Mesenchymal stem cell (in vitro differentiated cells and primary cell): ENCODE results near the gene APOBEC3H.
"Not testable (repeated sequence)": the region's sequence is repeated elsewhere in the genome, so short reads cannot be mapped to it uniquely, and the experiment has no call there.

ENCODE experiments used
- DNase-seq: peaks from one replicate; pipeline ENCODE4 v3.0.0-alpha.2; 2013
- H2AFZ ChIP-seq: one replicate; pipeline ENCODE4 v1.6.1; 2013; ENCODE audit warnings: low read depth, mild to moderate bottlenecking, control low read depth, inconsistent platforms, low read length, moderate library complexity
- H2AK5ac ChIP-seq: 2 replicates; pipeline ENCODE4 v1.6.1; 2013; ENCODE audit warnings: low read length, moderate library complexity, mild to moderate bottlenecking, inconsistent platforms; ENCODE audit not compliant: severe bottlenecking
- H2BK120ac ChIP-seq: one replicate; pipeline ENCODE4 v1.6.1; 2013; ENCODE audit warnings: low read depth, mild to moderate bottlenecking, inconsistent platforms, low read length, moderate library complexity
- H2BK12ac ChIP-seq, 2 experiments: one replicate each; pipeline ENCODE4 v1.6.1; 2013; ENCODE audit warnings: inconsistent platforms in 2 of 2, low read length in 2 of 2, mild to moderate bottlenecking in 2 of 2, moderate library complexity in 2 of 2, control low read depth in 1 of 2
- H2BK15ac ChIP-seq: one replicate; pipeline ENCODE4 v1.6.1; 2013; ENCODE audit warnings: mild to moderate bottlenecking, low read depth, inconsistent platforms; ENCODE audit not compliant: poor library complexity, severe bottlenecking
- H2BK5ac ChIP-seq: 2 replicates; pipeline ENCODE4 v1.6.1; 2013; ENCODE audit warnings: low read depth, mild to moderate bottlenecking, low read length, control low read depth, inconsistent platforms; ENCODE audit not compliant: poor library complexity, severe bottlenecking
- H3K14ac ChIP-seq, 2 experiments: one replicate each; pipeline ENCODE4 v1.6.1; 2013; ENCODE audit warnings: inconsistent platforms in 2 of 2, low read length in 2 of 2, control low read depth in 1 of 2, mild to moderate bottlenecking in 1 of 2, moderate library complexity in 1 of 2
- H3K18ac ChIP-seq, 2 experiments: one replicate each; pipeline ENCODE4 v1.6.1; 2013; ENCODE audit warnings: inconsistent platforms in 2 of 2, low read length in 2 of 2, control low read depth in 1 of 2, low read depth in 1 of 2, mild to moderate bottlenecking in 1 of 2
- H3K23ac ChIP-seq, 2 experiments: one replicate each; pipeline ENCODE4 v1.6.1; 2013; ENCODE audit warnings: inconsistent platforms in 2 of 2, low read length in 2 of 2, mild to moderate bottlenecking in 2 of 2, moderate library complexity in 2 of 2, control low read depth in 1 of 2
- H3K27ac ChIP-seq: 2 replicates; pipeline ENCODE4 v1.5.1; 2013; ENCODE audit warnings: mild to moderate bottlenecking, moderate library complexity, low read length, control low read depth, inconsistent platforms; ENCODE audit not compliant: poor library complexity, severe bottlenecking
- H3K27me3 ChIP-seq, 2 experiments: 2 replicates each; pipeline versions ENCODE4 v1.6.1 to v1.7.0; 2013; ENCODE audit warnings: low read length in 2 of 2, mild to moderate bottlenecking in 2 of 2, moderate library complexity in 2 of 2, control low read depth in 1 of 2, inconsistent platforms in 1 of 2; ENCODE audit not compliant: control insufficient read depth in 1 of 2, insufficient read depth in 1 of 2
- H3K36me3 ChIP-seq, 2 experiments: 2 replicates each; pipeline versions ENCODE4 v1.6.1 to v1.7.0; 2013; ENCODE audit warnings: low read length in 2 of 2, control low read depth in 1 of 2, inconsistent platforms in 1 of 2, low read depth in 1 of 2, mild to moderate bottlenecking in 1 of 2; ENCODE audit not compliant: insufficient read depth in 2 of 2, control insufficient read depth in 1 of 2
- H3K4ac ChIP-seq, 2 experiments: one replicate each; pipeline ENCODE4 v1.6.1; 2013; ENCODE audit warnings: inconsistent platforms in 2 of 2, low read length in 2 of 2, mild to moderate bottlenecking in 2 of 2, moderate library complexity in 2 of 2, control low read depth in 1 of 2, low read depth in 1 of 2
- H3K4me1 ChIP-seq: 2 replicates; pipeline ENCODE4 v1.6.1; 2013; ENCODE audit warnings: low read depth, low read length, control low read depth; ENCODE audit not compliant: control insufficient read depth, insufficient read depth
- H3K4me2 ChIP-seq: 2 replicates; pipeline ENCODE4 v1.6.1; 2013; ENCODE audit warnings: low read length, mild to moderate bottlenecking, inconsistent platforms; ENCODE audit not compliant: poor library complexity, severe bottlenecking
- H3K4me3 ChIP-seq, 2 experiments: 2 replicates each; pipeline versions ENCODE4 v1.5.1 to v1.7.0; 2013; ENCODE audit warnings: low read length in 2 of 2, mild to moderate bottlenecking in 2 of 2, control low read depth in 1 of 2, low read depth in 1 of 2; ENCODE audit not compliant: insufficient read depth in 1 of 2
- H3K79me1 ChIP-seq: replicated peaks from 2 replicates; pipeline ENCODE4 v1.6.1; 2013; ENCODE audit warnings: mild to moderate bottlenecking, control low read depth, low read length, inconsistent platforms; ENCODE audit not compliant: poor library complexity, severe bottlenecking
- H3K9ac ChIP-seq: 2 replicates; pipeline ENCODE4 v1.7.0; 2013; ENCODE audit warnings: mild to moderate bottlenecking, low read length, moderate library complexity
- H3K9me3 ChIP-seq: 2 replicates; pipeline ENCODE4 v1.7.0; 2013; ENCODE audit warnings: mild to moderate bottlenecking, low read length; ENCODE audit not compliant: control insufficient read depth
- H4K8ac ChIP-seq: one replicate; pipeline ENCODE4 v1.6.1; 2013; ENCODE audit warnings: inconsistent platforms, mild to moderate bottlenecking, low read length, moderate library complexity
- H4K91ac ChIP-seq: one replicate; pipeline ENCODE4 v1.6.1; 2013; ENCODE audit warnings: mild to moderate bottlenecking, low read length, inconsistent platforms
- WGBS: methylation state at CpG from one replicate; pipeline ENCODE4 v1.1.7; 2013; ENCODE audit warnings: mixed read lengths; 5-methylcytosine and 5-hydroxymethylcytosine counted together

Gene APOBEC3H

DNA sequence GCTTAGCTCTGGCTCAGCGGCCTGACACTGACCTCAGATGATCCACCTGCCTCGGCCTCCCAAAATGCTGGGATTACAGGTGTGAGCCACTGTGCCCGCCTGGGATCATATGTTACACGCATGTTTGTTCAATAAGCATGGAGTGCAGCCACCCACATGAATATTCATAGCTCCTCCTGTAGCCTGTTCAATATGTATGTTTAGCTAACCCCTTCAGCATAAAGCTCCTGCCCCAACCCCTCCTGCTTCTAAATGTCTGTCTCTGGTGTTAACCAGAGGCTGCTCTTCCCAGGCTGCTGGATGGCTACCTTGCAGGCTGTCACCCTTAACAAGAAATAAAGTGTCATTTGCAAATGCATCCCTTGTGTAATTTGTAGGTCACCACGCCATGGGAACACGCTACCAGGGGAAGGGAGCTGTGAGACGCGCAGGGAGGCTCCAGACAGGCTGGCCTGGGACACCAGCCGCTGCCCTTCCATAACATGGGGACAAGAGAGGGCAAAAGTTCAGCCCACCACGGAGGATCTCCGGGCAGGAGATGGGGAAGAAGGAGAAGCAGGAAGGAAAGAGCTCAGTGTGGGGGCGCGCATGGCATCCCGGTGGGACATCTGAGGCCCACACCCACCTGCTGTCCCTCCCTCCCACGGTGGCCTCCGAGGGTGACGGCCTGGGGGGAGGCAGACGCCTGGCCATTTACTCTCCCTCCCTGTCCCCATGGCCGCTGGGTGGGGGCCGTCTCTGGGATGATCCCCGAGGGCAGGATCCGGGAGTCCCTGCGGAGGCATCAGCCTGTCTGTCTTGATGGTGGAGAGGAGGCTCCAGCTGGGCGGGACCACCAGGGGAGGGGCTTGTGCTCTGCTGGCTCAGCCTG lies 20.7 kb upstream of the APOBEC3H start:
- H3K23ac ChIP-seq, H3K4me1 ChIP-seq, H3K9me3 ChIP-seq, H3K14ac ChIP-seq, H3K4ac ChIP-seq, H2BK12ac ChIP-seq, H2AFZ ChIP-seq, H3K27ac ChIP-seq, H4K91ac ChIP-seq, H3K27me3 ChIP-seq, H3K36me3 ChIP-seq, H2BK5ac ChIP-seq, H2BK15ac ChIP-seq, H3K9ac ChIP-seq, H3K79me1 ChIP-seq, H2AK5ac ChIP-seq, H3K18ac ChIP-seq, H2BK120ac ChIP-seq, DNase-seq: not testable (repeated sequence)
- Histone ChIP-seq H4K8ac (peak overlapping the region; percentile 54), H3K4me3 (peak overlapping the region in 1 of 2 experiments; percentile 49), H3K4me2 (peak overlapping the region; percentile 16)
- WGBS, result 60% methylated on average over 8 of the region's 24 CpGs

- peak within 1 kb of the TSS; percentile 57 to 90 for H3K4ac ChIP-seq
- peak within 1 kb of the TSS in 1 of 2 experiments; percentile 44 for H3K14ac ChIP-seq
- H3K27ac ChIP-seq, H3K27me3 ChIP-seq, H3K79me1 ChIP-seq, H3K4me1 ChIP-seq, H2BK5ac ChIP-seq, H3K9me3 ChIP-seq, H3K36me3 ChIP-seq, H2AK5ac ChIP-seq: not testable (repeated sequence)
- H3K4me2 ChIP-seq, result peak within 1 kb of the TSS; percentile 57
- H2AFZ ChIP-seq, result peak within 1 kb of the TSS; percentile 29
- peak; percentile 77 for DNase-seq
- peak within 1 kb of the TSS; percentile 90 for H2BK120ac ChIP-seq
- H3K18ac ChIP-seq, result peak within 1 kb of the TSS; percentile 59 to 91
- H3K4me3 ChIP-seq, result peak within 1 kb of the TSS; percentile 18 to 79
- H3K23ac ChIP-seq, result peak within 1 kb of the TSS in 1 of 2 experiments; percentile 89
- peak within 1 kb of the TSS; percentile 26 for H2BK15ac ChIP-seq
- H3K9ac ChIP-seq, result peak within 1 kb of the TSS; percentile 82
- H4K91ac ChIP-seq, result peak within 1 kb of the TSS; percentile 95
- peak within 1 kb of the TSS; percentile 34 to 78 for H2BK12ac ChIP-seq
- peak within 1 kb of the TSS; percentile 94 for H4K8ac ChIP-seq
- 40% methylated on average over 13 of the region's 17 CpGs for WGBS
Observed at GRCh38 chr22:39077026-39077840, 19.8 kb upstream of the APOBEC3H start, which contains the start of gene APOBEC3G. TSS of gene APOBEC3G (plus strand) at chr22:39077275. CDS start at chr22:39077362, 87 bp downstream.

DNA sequence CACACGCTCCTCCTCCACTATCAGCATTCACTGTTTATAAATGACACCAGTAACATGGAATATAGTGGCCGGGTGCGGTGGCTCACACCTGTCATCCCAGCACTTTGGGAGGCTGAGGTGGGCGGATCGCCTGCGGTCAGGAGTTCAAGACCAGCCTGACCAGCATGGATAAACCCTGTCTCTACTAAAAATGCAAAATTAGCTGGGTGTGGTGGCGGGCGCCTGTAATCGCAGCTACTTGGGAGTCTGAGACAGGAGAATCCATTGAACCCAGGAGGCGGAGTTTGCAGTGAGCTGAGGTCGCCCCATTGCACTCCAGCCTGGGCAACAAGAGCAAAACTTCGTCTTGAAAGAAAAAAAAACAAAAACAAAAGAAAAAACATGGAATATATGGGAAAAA lies 19.1 kb upstream of the APOBEC3H start:
- not testable (repeated sequence) for H3K36me3 ChIP-seq, H3K27me3 ChIP-seq, H3K4me1 ChIP-seq, H3K18ac ChIP-seq, H4K91ac ChIP-seq, H3K14ac ChIP-seq, H2BK15ac ChIP-seq, H3K27ac ChIP-seq, H2BK5ac ChIP-seq, H3K23ac ChIP-seq, H4K8ac ChIP-seq, H2BK120ac ChIP-seq, H3K9me3 ChIP-seq, H3K79me1 ChIP-seq, H2AK5ac ChIP-seq, H2AFZ ChIP-seq, DNase-seq, H3K4me2 ChIP-seq
- peak overlapping the region in 1 of 2 experiments; percentile 34 for H2BK12ac ChIP-seq
- 94% methylated on average over 11 of the region's 12 CpGs for WGBS
- peak overlapping the region in 1 of 2 experiments; percentile 79 for H3K4me3 ChIP-seq
- peak overlapping the region; percentile 82 for H3K9ac ChIP-seq
- peak overlapping the region in 1 of 2 experiments; percentile 36 for H3K4ac ChIP-seq

DNA sequence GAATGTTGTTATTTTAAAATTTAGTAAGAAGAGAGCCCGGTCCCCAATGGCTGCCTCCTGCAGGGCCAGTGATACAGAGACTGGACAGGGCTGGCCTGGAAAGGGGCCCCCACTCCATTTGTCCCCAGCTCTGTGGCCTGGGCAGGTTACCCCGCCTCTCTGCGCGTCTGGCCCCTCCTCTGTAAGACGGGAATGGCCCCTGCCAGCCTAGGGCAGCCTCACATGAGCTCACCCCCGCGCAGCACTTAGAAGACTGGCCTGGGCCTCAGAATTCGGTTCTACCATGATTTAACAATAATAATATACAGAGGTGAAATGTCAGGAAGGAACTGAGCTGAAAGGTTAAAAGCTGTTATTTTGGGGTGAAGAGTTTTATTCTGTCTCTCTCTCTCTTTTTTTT lies 18.7 kb upstream of the APOBEC3H start:
- Histone ChIP-seq H2BK15ac (peak overlapping the region; percentile 48), H3K18ac (no peak overlapping the region), H2BK12ac (no peak overlapping the region), H3K27ac (no peak overlapping the region), H3K79me1 (peaks cover 2% of the 10 kb centered on the region), H4K8ac (no peak overlapping the region), H3K4me2 (no peak overlapping the region), H2BK120ac (no peak overlapping the region), H2AFZ (no peak overlapping the region), H3K4me1 (peaks cover 10% of the 10 kb centered on the region), H3K4me3 (no peak overlapping the region), H2AK5ac (no peak overlapping the region), H3K27me3 (no peaks in the 10 kb centered on the region), H3K4ac (no peak overlapping the region), H3K36me3 (no peaks in the 10 kb centered on the region), H3K23ac (no peak overlapping the region), H3K9me3 (no peaks in the 10 kb centered on the region), H2BK5ac (no peak overlapping the region), H3K9ac (no peak overlapping the region), H4K91ac (no peak overlapping the region), H3K14ac (no peak overlapping the region)
- 98% methylated on average over 5 of the region's 8 CpGs for WGBS
- no peak for DNase-seq
